DLD1 (cell line): ENCODE results near the gene CCDC197.

Experiments used
- in situ Hi-C: cut with HindIII; loops from 2 replicates; pipeline ENCODE4 v1.10.0; 2017; ENCODE audit warnings: low sequenced_read_pairs

The CCDC197 gene

GRCh38 chr14:94021416-94022157, 24.5 kb downstream of the CCDC197 start:
- in situ Hi-C loops: no loop called here

- in situ Hi-C loops: no loop called here
Observed at GRCh38 chr14:94022532-94023411, 25.7 kb downstream of the CCDC197 start.

GRCh38 chr14:94024549-94024948, 27.4 kb downstream of the CCDC197 start:
- in situ Hi-C loops: no loop called here

- in situ Hi-C loops: loop anchor here (5.0 kb wide), 1 partner anchor 53 kb away; no protein-coding TSS in a partner anchor
Observed at GRCh38 chr14:94025720-94026119, 28.6 kb downstream of the CCDC197 start.

- in situ Hi-C loops: loop anchor here (5.0 kb wide), 1 partner anchor 54 kb away; no protein-coding TSS in a partner anchor
Observed at GRCh38 chr14:94026173-94026888, 29.2 kb downstream of the CCDC197 start, which contains the start of gene OTUB2. Gene OTUB2 (plus strand): TSS chr14:94026340. CDS start chr14:94026538, 198 bp downstream.

GRCh38 chr14:94026889-94027469, 29.9 kb downstream of the CCDC197 start:
- in situ Hi-C loops: loop anchor here (5.0 kb wide), 1 partner anchor 55 kb away; no protein-coding TSS in a partner anchor

GRCh38 chr14:94027566-94028449, 30.7 kb downstream of the CCDC197 start:
- in situ Hi-C loops: loop anchor here (5.0 kb wide), 1 partner anchor 56 kb away; no protein-coding TSS in a partner anchor

GRCh38 chr14:94028450-94028826, 31.3 kb downstream of the CCDC197 start:
- in situ Hi-C loops: loop anchor here (5.0 kb wide), 1 partner anchor 56 kb away; no protein-coding TSS in a partner anchor

- in situ Hi-C loops: loop anchor here (5.0 kb wide), 1 partner anchor 57 kb away; no protein-coding TSS in a partner anchor
Observed at GRCh38 chr14:94029265-94029664, 32.2 kb downstream of the CCDC197 start.

GRCh38 chr14:94029671-94030203, 32.6 kb downstream of the CCDC197 start:
- in situ Hi-C loops: loop anchor here (5.0 kb wide), 1 partner anchor 57 kb away; no protein-coding TSS in a partner anchor

- in situ Hi-C loops: no loop called here
Observed at GRCh38 chr14:94030571-94030970, 33.5 kb downstream of the CCDC197 start.

- in situ Hi-C loops: no loop called here
Observed at GRCh38 chr14:94031161-94031882, 34.2 kb downstream of the CCDC197 start.

GRCh38 chr14:94031883-94032279, 34.8 kb downstream of the CCDC197 start:
- in situ Hi-C loops: no loop called here

GRCh38 chr14:94034886-94035285, 37.8 kb downstream of the CCDC197 start:
- in situ Hi-C loops: no loop called here

GRCh38 chr14:94036313-94037167, 39.4 kb downstream of the CCDC197 start:
- in situ Hi-C loops: no loop called here

- in situ Hi-C loops: no loop called here
Observed at GRCh38 chr14:94037954-94038353, 40.9 kb downstream of the CCDC197 start.

- in situ Hi-C loops: no loop called here
Observed at GRCh38 chr14:94038510-94038909, 41.4 kb downstream of the CCDC197 start.
